Endothelial cell (in vitro differentiated cells): ENCODE results near the gene OLFM2. TPM values are rescaled to one million over a fixed set of nuclear protein-coding genes. Genes with fewer than 3 reads are reported as not detected.
A peak's percentile ranks its signal among the peaks of the same experiment; 100 is the strongest.

ENCODE experiments used
- DNase-seq: peaks from one replicate; pipeline ENCODE4 v3.0.0; 2021; ENCODE audit warnings: low spot score
- H3K27ac Mint-ChIP-seq: one replicate; pipeline ENCODE4 v1.8.0; 2021; ENCODE audit warnings: mixed read lengths, inconsistent platforms; ENCODE audit not compliant: unreplicated experiment
- H3K27me3 Mint-ChIP-seq: one replicate; pipeline ENCODE4 v1.8.0; 2021; ENCODE audit warnings: mild to moderate bottlenecking, moderate library complexity, mixed read lengths, inconsistent platforms; ENCODE audit not compliant: unreplicated experiment
- H3K36me3 Mint-ChIP-seq: one replicate; pipeline ENCODE4 v1.8.0; 2021; ENCODE audit warnings: mild to moderate bottlenecking, low read depth, mixed read lengths, inconsistent platforms; ENCODE audit not compliant: unreplicated experiment
- H3K4me1 Mint-ChIP-seq: one replicate; pipeline ENCODE4 v1.8.0; 2021; ENCODE audit warnings: mild to moderate bottlenecking, mixed read lengths, inconsistent platforms; ENCODE audit not compliant: unreplicated experiment
- H3K4me3 Mint-ChIP-seq: one replicate; pipeline ENCODE4 v1.8.0; 2021; ENCODE audit warnings: mild to moderate bottlenecking, mixed read lengths, inconsistent platforms; ENCODE audit not compliant: unreplicated experiment
- H3K9me3 Mint-ChIP-seq: one replicate; pipeline ENCODE4 v1.8.0; 2021; ENCODE audit warnings: mixed read lengths, inconsistent platforms; ENCODE audit not compliant: unreplicated experiment
- long read RNA-seq: library from polyadenylated mRNA; unstranded; transcript quantifications from one replicate; pipeline ENCODE4 v2.0.0, GENCODE V29; 2020; ENCODE audit not compliant: unreplicated experiment
- total RNA-seq: library from RNA; stranded (reverse); fragmentation: NEBNext Ultra II Directional; extraction: Animal tissue kit (Norgen Biotek cat#: 25700); gene quantifications from one replicate; pipeline ENCODE4 v1.2.1, GENCODE V29; 2021; ENCODE audit not compliant: unreplicated experiment
- TF ChIP-seq, protein P1 (sequence below): fragments of 200-600 bp; sonication (generic); IDR thresholded peaks from one replicate; pipeline ENCODE4 v1.5.0; 2021; ENCODE audit warnings: antibody characterized with exemption; ENCODE audit not compliant: unreplicated experiment

The OLFM2 gene
- total RNA-seq: 12.0 TPM
- long read RNA-seq: 0 reads

GRCh38 chr19:9936326-9937000 lies at the start of gene OLFM2:
OLFM2 (minus strand) TSS chr19:9936515; CDS start chr19:9936366, 149 bp downstream.
- Mint-ChIP-seq H3K4me3 (peak within 1 kb of the TSS; percentile 92), H3K36me3 (peaks cover 7% of the 10 kb centered on the region), H3K27ac (peak within 1 kb of the TSS; percentile 50), H3K9me3 (peaks cover under 1% of the 10 kb centered on the region), H3K27me3 (peaks cover 22% of the 10 kb centered on the region), H3K4me1 (peaks cover 11% of the 10 kb centered on the region)
- TF ChIP-seq, protein P1, sequence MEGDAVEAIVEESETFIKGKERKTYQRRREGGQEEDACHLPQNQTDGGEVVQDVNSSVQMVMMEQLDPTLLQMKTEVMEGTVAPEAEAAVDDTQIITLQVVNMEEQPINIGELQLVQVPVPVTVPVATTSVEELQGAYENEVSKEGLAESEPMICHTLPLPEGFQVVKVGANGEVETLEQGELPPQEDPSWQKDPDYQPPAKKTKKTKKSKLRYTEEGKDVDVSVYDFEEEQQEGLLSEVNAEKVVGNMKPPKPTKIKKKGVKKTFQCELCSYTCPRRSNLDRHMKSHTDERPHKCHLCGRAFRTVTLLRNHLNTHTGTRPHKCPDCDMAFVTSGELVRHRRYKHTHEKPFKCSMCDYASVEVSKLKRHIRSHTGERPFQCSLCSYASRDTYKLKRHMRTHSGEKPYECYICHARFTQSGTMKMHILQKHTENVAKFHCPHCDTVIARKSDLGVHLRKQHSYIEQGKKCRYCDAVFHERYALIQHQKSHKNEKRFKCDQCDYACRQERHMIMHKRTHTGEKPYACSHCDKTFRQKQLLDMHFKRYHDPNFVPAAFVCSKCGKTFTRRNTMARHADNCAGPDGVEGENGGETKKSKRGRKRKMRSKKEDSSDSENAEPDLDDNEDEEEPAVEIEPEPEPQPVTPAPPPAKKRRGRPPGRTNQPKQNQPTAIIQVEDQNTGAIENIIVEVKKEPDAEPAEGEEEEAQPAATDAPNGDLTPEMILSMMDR: no peak
- DNase-seq: peak; percentile 40

DNA sequence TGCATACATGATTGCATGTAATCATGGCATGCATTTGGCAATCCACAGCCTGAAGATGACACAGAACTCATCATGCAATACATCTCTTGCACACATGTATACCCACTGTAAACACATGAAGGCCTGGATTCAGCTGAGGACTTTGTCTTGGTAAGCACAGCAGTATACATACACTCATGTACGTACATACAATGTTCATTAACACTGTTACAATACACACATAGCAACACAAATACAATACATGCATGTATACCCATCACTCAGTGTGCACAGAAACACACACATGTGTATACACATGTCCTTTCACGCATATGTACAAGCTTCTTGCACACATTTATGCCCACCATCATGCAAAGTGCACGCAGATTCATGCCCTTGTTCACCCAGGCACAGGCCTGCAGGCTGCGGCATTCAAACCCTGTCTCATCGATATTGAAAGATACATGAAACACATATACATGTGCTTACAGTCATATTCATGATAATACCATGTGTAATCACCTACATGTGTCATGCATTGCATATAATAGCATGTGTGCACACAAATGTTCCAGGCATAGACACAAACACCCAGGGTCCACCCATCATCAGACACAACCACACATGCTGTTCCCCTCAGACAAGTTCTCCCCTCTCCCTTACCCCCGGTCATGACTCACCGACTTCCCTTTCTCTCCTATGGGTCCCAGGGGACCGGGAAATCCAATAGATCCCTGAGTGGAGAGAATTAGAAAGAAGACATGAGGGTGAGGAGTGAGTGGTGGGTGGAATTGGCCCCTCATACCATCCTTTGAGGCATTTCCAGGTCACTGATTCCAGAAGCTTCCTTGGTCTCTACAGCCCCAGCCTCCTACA lies 45.3 kb upstream of the OLFM2 start:
- H3K27ac Mint-ChIP-seq: no peak overlapping the region
- no peak overlapping the region for H3K4me3 Mint-ChIP-seq
- H3K36me3 Mint-ChIP-seq: peaks cover 6% of the 10 kb centered on the region
- DNase-seq: no peak
- H3K27me3 Mint-ChIP-seq: peaks cover 3% of the 10 kb centered on the region
- H3K9me3 Mint-ChIP-seq: no peaks in the 10 kb centered on the region
- TF ChIP-seq, protein P1: no peak
- no peaks in the 10 kb centered on the region for H3K4me1 Mint-ChIP-seq

DNA sequence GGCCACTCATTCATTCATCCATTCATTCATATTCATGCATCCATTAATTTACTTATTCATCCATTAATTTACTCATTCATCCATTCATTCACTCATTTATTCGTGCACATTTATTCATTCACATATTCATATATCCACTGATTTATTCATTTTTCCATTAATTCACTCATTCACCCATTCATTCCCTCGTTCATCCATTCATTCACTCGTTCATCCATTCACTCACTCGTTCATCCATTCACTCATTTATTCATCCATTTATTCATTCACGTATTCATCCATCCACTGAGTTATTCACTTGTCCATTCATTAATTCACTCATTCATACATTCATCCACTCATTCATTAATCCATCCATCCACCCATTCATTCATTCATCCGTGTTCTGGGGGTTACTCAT lies 35.8 kb upstream of the OLFM2 start:
- H3K27ac Mint-ChIP-seq: no peak overlapping the region
- H3K27me3 Mint-ChIP-seq: peaks cover 8% of the 10 kb centered on the region
- TF ChIP-seq, protein P1: no peak
- H3K4me1 Mint-ChIP-seq: no peaks in the 10 kb centered on the region
- H3K36me3 Mint-ChIP-seq: peaks cover 4% of the 10 kb centered on the region
- no peaks in the 10 kb centered on the region for H3K9me3 Mint-ChIP-seq
- no peak overlapping the region for H3K4me3 Mint-ChIP-seq
- DNase-seq: no peak

- Mint-ChIP-seq H3K27ac (no peak overlapping the region), H3K4me3 (no peak overlapping the region), H3K4me1 (no peaks in the 10 kb centered on the region), H3K9me3 (no peaks in the 10 kb centered on the region), H3K36me3 (peaks cover 4% of the 10 kb centered on the region), H3K27me3 (peaks cover 11% of the 10 kb centered on the region)
- no peak for DNase-seq
- TF ChIP-seq, protein P1: no peak
Measured at GRCh38 chr19:9971166-9971897, 35.0 kb upstream of the OLFM2 start.
